Brain microvascular endothelial cell (primary cell): ENCODE data around the gene RBM26.

ENCODE experiments used
- DNase-seq: peaks from one replicate; pipeline ENCODE4 v3.0.0-alpha.2; 2020
- H3K27ac ChIP-seq: fragments of 250-450 bp; sonication (Bioruptor Pico); 2 replicates; pipeline ENCODE4 v1.5.1; 2020; ENCODE audit warnings: mild to moderate bottlenecking, moderate library complexity
- H3K27me3 ChIP-seq: fragments of 250-450 bp; sonication (Bioruptor Pico); replicated peaks from 2 replicates; pipeline ENCODE4 v1.5.1; 2020; ENCODE audit warnings: mild to moderate bottlenecking
- H3K36me3 ChIP-seq: fragments of 250-450 bp; sonication (Bioruptor Pico); replicated peaks from 2 replicates; pipeline ENCODE4 v1.5.1; 2020; ENCODE audit warnings: mild to moderate bottlenecking
- H3K4me3 ChIP-seq: 2 replicates; pipeline ENCODE4 v1.5.1; 2011; ENCODE audit warnings: low read depth, mild to moderate bottlenecking, control low read depth, low read length, moderate library complexity
- CTCF ChIP-seq: IDR thresholded peaks from 2 replicates; pipeline ENCODE4 v1.5.1; 2011; ENCODE audit warnings: low read depth, mild to moderate bottlenecking, moderate library complexity, low read length, control low read depth, inconsistent platforms; ENCODE audit errors: missing control alignments
- in situ Hi-C: cut with HindIII; loops from 2 replicates; pipeline ENCODE4 v1.10.0; 2017; ENCODE audit warnings: low sequenced_read_pairs, low pct_ligation_motif_present

The RBM26 gene

GRCh38 chr13:79376843-79377242 lies 29.2 kb downstream of the RBM26 start:
- Histone ChIP-seq H3K27me3 (no peaks in the 10 kb centered on the region), H3K27ac (no peak overlapping the region), H3K4me3 (no peak overlapping the region), H3K36me3 (peaks cover 18% of the 10 kb centered on the region)
- no peak for DNase-seq
- in situ Hi-C loops, result no loop called here
- no peak for TF ChIP-seq CTCF

DNA sequence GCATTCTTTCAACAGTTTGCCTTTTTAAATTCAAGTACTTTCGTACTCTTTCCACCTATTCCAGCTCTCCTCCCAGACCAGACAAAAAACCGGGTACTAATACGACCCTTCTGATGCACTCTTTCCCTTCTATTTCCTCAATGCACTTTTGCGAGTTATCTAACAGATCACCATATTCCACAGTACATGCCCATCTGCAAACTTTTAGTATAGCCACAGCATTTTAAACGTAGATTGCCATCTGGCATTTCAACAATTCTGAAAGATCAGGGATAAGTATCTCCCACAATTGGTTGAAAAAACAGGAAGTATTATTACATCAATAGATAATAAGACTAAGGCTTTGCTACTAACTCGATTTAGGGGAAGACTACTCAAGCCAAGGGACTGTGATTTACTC lies 31.5 kb downstream of the RBM26 start:
- in situ Hi-C loops, result no loop called here
- H3K27ac ChIP-seq, result no peak overlapping the region
- H3K36me3 ChIP-seq, result peaks cover 29% of the 10 kb centered on the region
- no peak overlapping the region for H3K4me3 ChIP-seq
- no peak for DNase-seq
- no peak for TF ChIP-seq CTCF
- H3K27me3 ChIP-seq, result no peaks in the 10 kb centered on the region

- in situ Hi-C loops, result no loop called here
Measured at GRCh38 chr13:79373916-79374315, 32.1 kb downstream of the RBM26 start.

DNA sequence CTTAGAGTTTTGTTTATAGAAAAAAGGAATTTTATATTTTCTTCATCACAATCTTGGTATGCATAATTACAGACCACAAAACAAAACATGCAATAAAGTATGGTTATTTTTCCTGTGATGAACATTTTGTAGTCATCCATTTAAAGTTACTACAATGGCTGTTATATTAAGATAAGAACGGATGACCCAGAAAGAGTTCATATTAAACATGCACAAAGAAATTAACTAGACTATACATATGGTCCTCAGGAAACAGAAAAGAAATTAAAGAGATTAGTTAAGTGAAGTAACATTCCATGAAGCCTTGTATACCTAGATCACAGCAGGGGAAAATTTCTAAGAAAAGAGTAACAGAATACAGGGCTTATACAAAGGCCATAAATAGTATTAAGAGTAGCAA lies 36.8 kb downstream of the RBM26 start:
- no peak for TF ChIP-seq CTCF
- Histone ChIP-seq H3K4me3 (no peak overlapping the region), H3K36me3 (peaks cover 37% of the 10 kb centered on the region), H3K27me3 (no peaks in the 10 kb centered on the region), H3K27ac (no peak overlapping the region)
- in situ Hi-C loops, result no loop called here
- no peak for DNase-seq

More at GRCh38 chr13:79373916-79374315, 32.1 kb downstream of the RBM26 start:
- no peak for TF ChIP-seq CTCF
- Histone ChIP-seq H3K27ac (no peak overlapping the region), H3K36me3 (peaks cover 29% of the 10 kb centered on the region), H3K27me3 (no peaks in the 10 kb centered on the region), H3K4me3 (no peak overlapping the region)
- no peak for DNase-seq

- Histone ChIP-seq H3K27me3 (no peaks in the 10 kb centered on the region), H3K4me3 (no peak overlapping the region), H3K27ac (no peak overlapping the region), H3K36me3 (peaks cover 33% of the 10 kb centered on the region)
- TF ChIP-seq CTCF, result no peak
- no peak for DNase-seq
- in situ Hi-C loops, result no loop called here
Measured at GRCh38 chr13:79365981-79366380, 40.1 kb downstream of the RBM26 start.

DNA sequence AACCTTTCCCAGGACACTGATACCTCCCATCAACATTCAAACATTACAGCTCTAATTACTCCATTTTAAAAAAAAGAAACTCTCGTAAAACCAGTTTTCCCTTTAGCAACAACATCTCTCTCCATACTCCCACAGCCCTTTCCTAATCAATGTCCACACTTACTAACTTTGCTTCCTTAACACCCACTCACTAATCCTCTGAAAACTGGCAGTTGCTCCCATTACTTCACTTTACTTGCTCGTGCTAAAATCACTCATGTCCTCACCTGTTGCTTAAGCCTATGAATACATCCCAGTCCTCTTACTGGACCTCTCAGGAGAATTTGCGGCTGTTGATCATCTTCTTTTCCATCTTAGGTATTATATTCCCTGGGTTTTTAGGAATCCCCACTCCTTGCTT lies 44.8 kb downstream of the RBM26 start:
- in situ Hi-C loops, result no loop called here

More for the DNA sequence above, 44.8 kb downstream of the RBM26 start:
- DNase-seq, result no peak
- Histone ChIP-seq H3K36me3 (peaks cover 13% of the 10 kb centered on the region), H3K27me3 (no peaks in the 10 kb centered on the region), H3K4me3 (no peak overlapping the region), H3K27ac (no peak overlapping the region)
- TF ChIP-seq CTCF, result no peak
